ENCODE measurements around the gene BCR.

Gene BCR

GRCh38 chr22:23218053-23218866, 38.0 kb downstream of the BCR start:
- no peak for DNase-seq (ENCODE audit: low read depth)

GRCh38 chr22:23218867-23219251, 38.5 kb downstream of the BCR start:
- no peak for DNase-seq (ENCODE audit: low read depth)

GRCh38 chr22:23219317-23219716, 39.0 kb downstream of the BCR start:
- no peak for DNase-seq (ENCODE audit: low read depth)

DNA sequence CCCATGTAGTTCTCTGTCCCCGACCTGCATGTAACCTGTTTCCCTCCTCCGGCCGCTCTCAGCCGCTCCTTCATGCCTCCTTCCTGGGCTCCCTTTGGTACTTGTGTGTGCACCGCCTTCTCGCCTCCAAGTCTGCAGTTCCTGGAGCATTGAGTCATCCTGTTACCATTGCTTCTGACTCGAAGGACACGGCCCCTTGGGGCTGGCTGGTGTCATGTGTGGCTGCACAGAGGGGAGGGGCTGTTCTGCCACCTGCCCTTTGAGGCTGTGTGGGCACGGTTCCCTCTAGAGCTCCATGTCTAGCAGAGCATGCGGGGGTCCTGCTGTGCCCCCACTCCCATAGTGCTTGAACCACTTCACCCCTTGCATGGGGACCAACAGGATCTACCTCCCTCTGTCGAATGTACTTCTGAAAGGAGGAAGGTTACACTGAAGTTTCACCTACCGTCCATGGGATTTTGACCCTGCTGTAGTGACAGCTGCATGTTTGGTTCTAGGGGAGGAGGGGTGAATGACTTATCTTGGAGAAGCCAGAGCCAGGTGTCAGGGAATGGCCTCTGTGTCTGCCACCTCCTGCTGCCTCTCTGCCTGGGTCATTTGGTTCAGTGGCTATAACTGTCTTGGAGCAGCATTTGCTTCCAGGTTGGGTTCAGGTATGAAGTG, 39.6 kb downstream of the BCR start:
- DNase-seq (ENCODE audit: low read depth): peak; percentile 26

GRCh38 chr22:23220485-23221350, 40.4 kb downstream of the BCR start:
- no peak for DNase-seq (ENCODE audit: low read depth)

DNA sequence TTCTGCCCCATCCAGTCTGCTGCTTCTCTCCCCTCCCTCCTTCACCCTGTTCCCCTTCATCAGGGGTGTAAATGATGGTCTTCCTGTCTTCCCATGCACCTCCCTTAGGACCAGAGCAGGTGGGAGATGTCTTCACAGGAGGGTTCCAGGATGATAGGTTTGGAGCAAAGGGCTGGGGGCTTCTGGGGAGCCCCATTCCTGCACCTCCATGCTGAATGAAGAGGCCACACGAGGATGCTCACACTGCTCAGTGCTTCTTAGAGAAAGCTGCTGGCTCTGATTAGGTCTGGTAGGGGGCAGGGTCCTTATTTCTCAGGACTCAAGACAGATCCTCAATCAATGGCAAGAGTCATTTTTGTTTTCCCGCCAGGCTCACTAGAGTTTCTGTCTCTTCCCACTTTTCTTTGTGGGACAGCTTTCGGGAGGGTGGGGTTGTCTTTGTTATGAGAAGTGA, 41.1 kb downstream of the BCR start:
- no peak for DNase-seq (ENCODE audit: low read depth)

DNA sequence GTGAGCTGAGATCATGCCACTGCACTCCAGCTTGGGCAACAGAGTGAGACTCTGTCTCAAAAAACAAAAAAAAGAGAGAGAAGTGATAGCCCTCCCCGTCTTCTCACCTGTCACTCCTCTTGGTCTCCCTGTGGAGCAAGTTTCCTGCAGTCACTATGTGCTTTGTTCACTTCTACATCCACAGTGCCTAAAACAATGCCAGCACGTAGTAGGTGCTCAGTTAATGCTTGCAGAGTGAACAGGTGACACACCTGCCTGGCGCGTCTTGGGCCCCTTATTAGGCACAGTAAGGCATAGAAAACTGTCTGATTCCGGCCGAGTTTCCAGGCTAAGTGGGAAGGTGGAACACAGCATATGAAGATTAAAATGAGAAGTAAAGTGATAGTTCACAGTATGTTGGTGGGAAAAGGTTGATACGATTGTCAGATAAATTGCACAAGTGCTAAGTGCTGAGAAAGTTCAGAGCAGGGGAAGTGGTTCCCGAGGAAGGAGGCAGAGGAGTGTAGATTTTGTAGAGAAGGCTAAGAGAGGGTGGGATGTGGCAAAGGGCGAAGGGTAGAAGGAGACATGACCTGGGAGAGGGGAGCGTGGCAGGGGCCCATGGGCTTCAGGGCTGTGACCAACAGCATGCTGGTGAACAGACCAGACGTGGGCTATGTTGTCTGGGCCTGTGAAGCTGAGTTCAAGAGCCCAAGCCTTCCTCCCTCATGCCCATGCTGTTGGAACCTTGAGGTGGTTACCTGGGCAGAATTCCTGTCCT, 41.9 kb downstream of the BCR start:
- DNase-seq (ENCODE audit: low read depth): no peak

DNA sequence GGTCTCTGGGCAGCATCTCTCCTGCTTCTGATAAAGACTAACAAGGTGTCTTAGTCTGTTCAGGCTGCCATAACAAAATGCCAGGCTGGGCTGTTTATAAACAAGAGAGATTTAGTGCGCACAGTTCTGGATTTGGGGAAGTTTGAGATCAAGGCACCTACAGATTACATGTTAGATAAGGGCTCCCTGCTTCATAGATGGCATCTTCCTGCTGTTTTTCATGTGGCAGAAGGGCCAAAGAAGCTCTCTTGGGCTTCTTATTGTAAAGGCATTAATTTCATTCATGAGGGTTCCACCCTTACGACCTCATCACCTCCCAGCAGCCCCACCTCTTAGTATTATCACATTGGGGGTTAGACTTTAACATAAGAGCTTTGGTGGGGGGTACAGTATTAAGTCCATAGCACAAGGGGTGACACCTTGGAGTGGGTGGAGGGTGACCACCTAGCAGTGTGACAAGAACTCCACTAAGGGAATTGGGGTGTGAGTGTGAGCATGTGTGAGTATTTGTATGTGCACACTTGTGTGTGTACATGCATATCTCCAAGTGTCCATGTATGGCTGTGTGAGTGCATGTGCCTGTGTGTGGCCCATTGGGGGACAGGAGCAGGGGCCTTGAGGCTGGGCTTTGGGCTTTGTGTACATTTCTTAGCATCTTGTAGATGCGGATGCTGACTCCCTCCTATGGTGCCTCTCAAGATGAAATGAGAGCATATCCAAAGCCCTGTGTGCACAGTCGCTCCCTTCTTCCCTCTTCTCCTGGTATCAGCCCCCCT, 42.7 kb downstream of the BCR start:
- DNase-seq (ENCODE audit: low read depth): no peak

DNA sequence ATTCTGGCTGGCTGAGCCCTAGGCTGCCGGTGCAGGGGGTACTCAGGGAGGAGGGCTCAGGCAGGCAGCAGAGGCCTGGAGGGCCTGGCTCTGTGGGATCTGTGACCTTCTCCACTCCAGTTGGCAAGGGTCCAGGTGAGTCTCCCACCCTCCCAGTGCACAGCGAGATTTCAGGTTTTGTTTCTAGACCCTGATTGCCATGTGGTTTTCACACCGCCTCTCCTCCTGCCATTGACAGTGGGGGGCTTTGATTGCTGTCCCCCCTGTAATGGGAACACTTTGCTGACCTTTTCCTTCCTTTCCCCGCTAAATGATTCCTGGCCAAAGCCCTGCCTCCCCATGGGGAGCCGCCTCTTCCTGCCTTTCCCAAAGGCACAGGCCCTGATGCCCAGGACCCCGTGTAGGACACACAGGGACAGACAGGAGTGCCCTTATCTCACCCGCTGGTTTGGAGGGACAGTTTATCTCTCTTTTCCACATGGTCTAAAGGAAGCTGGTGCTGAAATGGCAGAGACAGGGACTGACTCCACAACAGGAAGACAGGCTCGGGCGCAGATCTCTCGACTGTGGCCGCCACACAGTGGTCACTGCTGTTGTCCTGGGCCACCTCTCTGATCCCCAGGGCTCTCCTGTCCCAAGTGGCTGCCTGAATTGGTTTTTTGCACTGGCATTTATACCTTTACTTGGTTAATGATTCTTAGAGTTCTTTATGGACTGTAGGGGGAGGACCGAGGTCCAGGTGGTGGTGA, 43.4 kb downstream of the BCR start:
- DNase-seq (ENCODE audit: low read depth): no peak

DNA sequence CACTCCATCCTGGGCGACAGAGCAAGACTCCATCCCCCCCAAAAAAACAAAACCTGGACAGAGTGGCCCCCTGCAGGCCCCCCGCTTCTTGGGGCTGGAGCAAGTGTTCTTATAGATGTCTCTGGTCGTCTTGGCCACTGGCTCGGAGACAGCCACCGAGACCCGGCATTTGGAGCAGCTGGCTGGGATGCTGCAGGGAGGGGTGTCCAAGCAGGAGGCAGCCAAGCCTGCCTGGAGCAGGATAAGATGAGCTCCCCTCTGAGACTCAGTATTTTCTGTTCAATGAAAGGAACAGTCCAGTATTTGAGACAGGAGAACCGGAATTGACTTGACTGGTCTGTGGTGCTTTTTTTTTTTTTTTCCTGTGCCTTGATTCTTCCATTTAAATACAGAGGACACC, 44.5 kb downstream of the BCR start:
- DNase-seq (ENCODE audit: low read depth): no peak

- no peak for DNase-seq (ENCODE audit: low read depth)
These were observed 45.0 kb downstream of the BCR start for GRCh38 chr22:23225337-23225723.

DNA sequence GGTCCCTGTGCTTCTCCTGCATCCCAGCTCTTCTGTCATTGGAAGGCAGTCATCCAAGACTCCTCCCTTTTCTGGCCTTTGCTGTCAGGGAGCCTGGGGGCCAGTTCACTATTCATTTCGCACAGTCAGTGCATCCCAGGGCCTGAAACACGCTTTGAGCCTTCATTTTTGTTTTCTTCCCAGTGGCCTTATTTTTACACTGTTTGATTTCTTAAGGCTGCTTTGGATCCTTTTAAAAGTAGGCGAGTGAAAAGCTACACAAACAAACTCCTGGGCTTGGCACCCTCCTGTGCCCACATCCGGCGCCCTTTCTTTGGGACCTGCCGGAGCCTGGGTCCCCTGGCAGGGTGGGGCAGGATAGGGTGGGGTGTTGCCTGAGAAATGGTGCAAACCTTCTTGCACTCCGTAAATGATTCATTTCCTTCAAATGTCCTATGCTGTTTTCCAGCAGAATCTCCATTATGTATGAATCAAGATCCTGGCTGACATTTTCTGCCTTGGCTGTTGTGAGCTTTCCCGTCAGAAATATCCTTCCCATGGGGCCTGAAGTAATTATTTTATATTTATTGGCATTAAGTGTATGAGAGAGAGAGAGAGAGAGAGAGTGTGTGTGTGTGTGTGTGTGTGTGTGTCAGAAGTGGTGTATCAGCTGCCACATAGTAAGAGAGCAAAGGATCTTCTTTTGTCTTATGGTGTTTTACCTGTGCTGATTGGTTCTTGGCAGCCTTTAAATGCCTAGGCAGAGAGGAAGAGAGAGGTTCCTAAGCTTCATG, 45.6 kb downstream of the BCR start:
- no peak for DNase-seq (ENCODE audit: low read depth)

- no peak for DNase-seq (ENCODE audit: low read depth)
These were observed 46.2 kb downstream of the BCR start for GRCh38 chr22:23226497-23226850.

GRCh38 chr22:23227380-23227779, 47.1 kb downstream of the BCR start:
- DNase-seq (ENCODE audit: low read depth): no peak

DNA sequence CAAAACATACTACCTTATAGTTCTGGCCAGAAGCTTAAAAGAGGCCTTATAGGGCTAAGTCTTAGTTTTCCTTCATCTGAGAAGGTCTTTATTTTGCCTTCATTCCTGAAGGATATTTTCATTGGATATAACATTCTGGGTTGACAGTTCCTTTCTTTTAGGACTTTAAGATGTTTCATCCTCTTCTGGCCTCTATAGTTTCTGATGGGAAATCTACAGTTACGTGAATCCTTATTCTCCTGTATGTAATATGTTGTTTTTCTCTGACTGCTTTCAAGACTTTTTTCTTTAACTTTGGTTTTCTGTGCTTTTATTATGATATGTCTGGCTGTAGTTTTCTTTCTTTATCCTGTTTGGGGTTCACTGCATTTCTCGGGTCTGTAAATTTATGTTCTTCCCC, 48.2 kb downstream of the BCR start:
- no peak for DNase-seq (ENCODE audit: low read depth)

- DNase-seq (ENCODE audit: low read depth): no peak
These were observed 49.3 kb downstream of the BCR start for GRCh38 chr22:23229646-23230045.

- no peak for DNase-seq (ENCODE audit: low read depth)
These were observed 50.2 kb downstream of the BCR start for GRCh38 chr22:23230348-23231068.

- no peak for DNase-seq (ENCODE audit: low read depth)
These were observed 51.3 kb downstream of the BCR start for GRCh38 chr22:23231471-23232093.
